WI38 (cell line): ENCODE measurements around the gene CBX5.
A peak's percentile ranks its signal among the peaks of the same experiment; 100 is the strongest.
"Not testable (repeated sequence)": the region's sequence is repeated elsewhere in the genome, so short reads cannot be mapped to it uniquely, and the experiment has no call there.

Experiments
- H3K4me3 ChIP-seq: 2 replicates; pipeline ENCODE4 v1.5.1; 2011; ENCODE audit warnings: low read depth, mild to moderate bottlenecking, control low read depth, low read length
- CTCF ChIP-seq: IDR thresholded peaks from 2 replicates; pipeline ENCODE4 v1.5.1; 2012; ENCODE audit warnings: low read depth, mild to moderate bottlenecking, control low read depth, low read length

CBX5 gene

DNA sequence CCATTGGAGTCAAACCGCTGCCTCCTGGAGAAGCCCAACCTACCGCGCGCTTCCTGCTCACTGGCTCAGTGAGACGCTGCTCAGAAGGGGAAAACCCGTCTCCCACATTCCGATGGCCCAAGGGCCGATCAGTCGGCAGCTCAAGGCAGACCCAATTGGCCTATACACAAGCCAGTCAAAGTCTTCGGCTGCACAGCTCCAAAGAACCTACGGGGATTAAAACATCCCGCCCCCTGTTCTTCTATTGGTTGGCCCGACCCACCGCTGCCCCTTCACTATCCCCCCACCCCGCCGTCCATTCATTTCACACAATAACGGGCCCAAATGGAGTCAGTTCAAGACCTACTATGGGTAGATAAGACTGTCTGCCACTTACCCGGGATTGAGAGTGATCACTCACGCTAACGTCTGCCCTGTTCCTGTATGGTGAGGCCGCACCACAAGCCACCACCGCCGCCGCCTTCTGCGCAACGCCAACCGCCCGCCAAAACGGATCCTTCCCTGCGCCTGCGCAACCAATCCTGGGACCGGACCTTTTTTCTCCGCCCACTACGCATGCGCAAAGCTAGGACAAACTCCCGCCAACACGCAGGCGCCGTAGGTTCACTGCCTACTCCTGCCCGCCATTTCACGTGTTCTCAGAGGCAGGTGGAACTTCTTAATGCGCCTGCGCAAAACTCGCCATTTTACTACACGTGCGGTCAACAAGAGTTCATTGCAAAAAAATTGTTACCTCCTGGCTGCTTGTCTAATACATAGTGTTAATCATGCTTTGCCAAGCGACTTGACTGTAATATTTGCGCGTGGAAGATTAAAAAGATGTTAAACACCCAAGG, at the start of gene CBX5:
TSS of gene CBX5 (minus strand) at position 491 of the 836 bp plus-strand sequence. CDS start 22,472 bp downstream, outside the sequence.
- H3K4me3 ChIP-seq: peak within 1 kb of the TSS; percentile 98
- no peak for TF ChIP-seq CTCF

DNA sequence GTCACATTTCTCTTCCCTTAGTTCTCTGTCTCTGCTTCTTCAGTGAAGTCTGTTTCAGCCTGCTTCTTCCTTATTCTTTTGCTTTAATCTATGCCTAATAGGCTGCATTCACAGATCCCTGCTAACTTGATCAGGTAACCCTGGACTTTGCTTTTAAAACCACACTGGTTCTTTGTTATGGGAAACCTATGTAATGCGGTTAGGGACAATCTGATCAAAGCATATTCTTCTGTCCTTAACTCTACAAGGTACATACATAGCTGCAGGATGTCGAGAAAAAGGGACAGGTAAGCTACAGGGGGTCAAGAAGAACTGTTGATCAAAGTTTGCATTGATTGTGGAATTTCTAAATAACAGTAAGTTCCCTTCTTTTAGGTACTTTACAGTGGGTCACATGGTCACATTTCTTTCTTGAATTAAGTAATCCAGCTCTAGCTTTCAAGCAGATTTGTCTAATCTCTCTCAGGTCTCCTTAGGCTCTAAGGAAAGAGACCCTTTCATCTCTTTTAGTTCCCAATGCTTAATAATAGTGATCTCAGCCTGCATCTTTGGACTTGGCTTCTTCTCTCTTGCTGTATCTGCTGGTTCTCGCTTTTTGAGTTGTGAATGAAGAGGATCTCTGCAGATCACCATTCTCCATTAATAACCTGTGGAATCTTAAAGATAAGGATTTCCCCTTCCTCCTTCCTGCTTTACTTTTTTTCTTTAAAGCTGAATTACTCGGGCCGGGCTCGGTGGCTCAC, 48.8 kb upstream of the CBX5 start:
- H3K4me3 ChIP-seq: no peak overlapping the region
- no peak for TF ChIP-seq CTCF

GRCh38 chr12:54325442-54326109, 45.7 kb upstream of the CBX5 start:
- peak overlapping the region; percentile 99 for H3K4me3 ChIP-seq

- H3K4me3 ChIP-seq: peak within 1 kb of the TSS; percentile 99
- TF ChIP-seq CTCF: peak; percentile 65
Measured at GRCh38 chr12:54324617-54325441, 44.9 kb upstream of the CBX5 start, which contains the start of gene COPZ1. Gene COPZ1 (plus strand): TSS chr12:54325131. CDS start chr12:54325164, 33 bp downstream.

DNA sequence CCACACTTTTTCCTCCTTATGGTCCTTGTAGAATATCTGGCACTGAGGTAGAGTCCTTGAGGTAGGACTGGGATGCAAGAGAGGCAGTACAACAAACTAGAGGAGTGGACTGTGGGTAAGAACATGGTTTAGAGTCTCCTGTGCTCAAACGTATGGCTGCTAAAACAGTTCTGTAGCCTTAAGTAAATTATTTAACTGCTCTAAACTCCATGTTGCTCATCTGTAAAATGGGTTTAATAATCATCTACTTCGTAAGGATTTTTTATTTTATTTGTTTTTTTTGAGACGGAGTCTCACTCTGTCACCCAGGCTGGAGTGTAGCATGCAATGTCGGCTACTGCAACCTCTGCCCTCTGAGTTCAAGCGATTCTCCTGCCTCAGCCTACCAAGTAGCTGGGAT, 41.4 kb upstream of the CBX5 start:
- no peak for TF ChIP-seq CTCF

DNA sequence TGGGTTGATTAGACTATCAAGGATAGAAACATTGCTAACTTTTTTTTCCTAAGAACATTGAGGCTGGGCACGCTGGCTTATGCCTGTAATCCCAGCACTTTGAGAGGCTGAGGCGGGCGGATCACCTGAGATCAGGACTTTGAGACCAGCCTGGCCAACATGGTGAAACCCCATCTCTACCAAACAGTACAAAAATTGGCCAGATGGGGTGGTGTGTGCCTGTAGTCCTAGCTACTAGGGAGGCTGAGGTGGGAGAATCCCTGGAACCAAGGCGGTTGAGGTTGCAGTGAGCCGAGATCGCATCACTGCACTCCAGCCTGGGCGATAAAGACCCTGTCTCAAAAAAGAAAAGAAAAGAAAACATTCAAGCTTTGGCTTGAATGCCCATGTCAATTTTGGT, 32.4 kb upstream of the CBX5 start:
- not testable (repeated sequence) for H3K4me3 ChIP-seq

More for the DNA sequence above, 41.4 kb upstream of the CBX5 start:
- H3K4me3 ChIP-seq: no peak overlapping the region

DNA sequence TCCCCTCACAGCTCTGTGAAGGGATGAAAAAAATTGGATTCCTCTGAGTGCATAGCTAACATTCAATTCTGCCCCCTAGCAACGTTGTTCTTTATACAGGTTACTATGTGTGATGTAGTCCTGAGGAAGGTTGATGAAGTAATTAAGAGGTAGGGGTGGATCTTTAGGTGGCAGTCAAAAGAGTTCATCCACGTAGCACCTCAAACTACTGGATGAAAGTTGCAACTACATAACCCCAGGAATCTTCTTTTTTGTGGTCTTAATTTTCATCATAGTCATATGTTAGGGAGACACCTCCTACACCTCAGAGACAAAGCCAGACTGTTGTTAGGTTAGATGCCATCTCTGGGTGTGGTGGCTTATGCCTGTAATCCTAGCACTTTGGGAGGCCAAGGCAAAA, 31.1 kb upstream of the CBX5 start:
- TF ChIP-seq CTCF: no peak

More for the DNA sequence above, 31.1 kb upstream of the CBX5 start:
- H3K4me3 ChIP-seq: no peak overlapping the region
